ENCODE results near the gene ANXA3. TPM values are rescaled to one million over a fixed set of nuclear protein-coding genes. Genes with fewer than 3 reads are reported as not detected.
A peak's percentile ranks its signal among the peaks of the same experiment; 100 is the strongest.

Gene ANXA3
- polyA plus RNA-seq, 1 of the 3 experiments (the other 2 are of a cell fraction): 13.8 TPM

DNA sequence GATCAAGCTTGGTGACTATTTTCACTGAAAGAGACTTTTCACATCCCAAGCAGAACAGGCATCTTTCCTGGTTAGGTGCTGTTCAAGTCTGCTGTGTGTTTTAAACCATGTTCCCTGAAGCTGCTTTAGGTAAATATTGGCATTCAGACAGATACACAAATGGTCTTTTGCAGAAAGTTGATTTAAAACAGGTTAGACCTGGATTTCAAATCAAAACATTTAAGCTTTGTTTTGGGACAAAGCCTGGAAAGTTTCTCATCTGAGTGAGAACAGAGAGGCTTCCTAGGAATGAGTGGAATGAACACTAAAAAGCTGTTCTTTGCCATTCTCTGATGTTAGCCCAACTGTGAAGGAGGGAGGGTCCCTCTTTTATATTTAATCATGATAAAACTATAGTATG, 10.1 kb downstream of the ANXA3 start:
- no peaks in the 10 kb centered on the region for H3K9me3 ChIP-seq
- H3K27me3 ChIP-seq (ENCODE audit: insufficient read depth): no peaks in the 10 kb centered on the region
- H3K9ac ChIP-seq: peak overlapping the region; percentile 27; the same call in 1 of the 2 replicates
- H3K4me3 ChIP-seq (ENCODE audit: low read depth in 2 of 2, low read length in 1 of 2): no peak overlapping the region
- DNase-seq: no peak
- CTCF ChIA-PET: interaction anchor here (1.4 to 1.6 kb wide), 2 partner anchors 10 to 41 kb away, joined by 3 to 4 read pairs; partner anchors contain the start of gene ANXA3
- no peaks in the 10 kb centered on the region for H3K9me2 ChIP-seq
- H2AFZ ChIP-seq (ENCODE audit: low read depth): peak overlapping the region; percentile 53; the same call in 1 of the 2 replicates
- peak overlapping the region; percentile 51 to 79 for H3K27ac ChIP-seq (ENCODE audit: low read depth in 2 of 2, low read length in 1 of 2)
- H3K4me1 ChIP-seq (ENCODE audit: control insufficient read depth in 1 of 2, insufficient read depth in 2 of 2, low read depth in 1 of 2, low read length in 1 of 2): peaks cover 3 to 22% of the 10 kb centered on the region in 2 experiments
- no peaks in the 10 kb centered on the region for H3K36me3 ChIP-seq (replicated peaks in 1 of 2; ENCODE audit: control insufficient read depth in 1 of 2, insufficient read depth in 2 of 2, low read length in 1 of 2)
- TF ChIP-seq, protein P1, sequence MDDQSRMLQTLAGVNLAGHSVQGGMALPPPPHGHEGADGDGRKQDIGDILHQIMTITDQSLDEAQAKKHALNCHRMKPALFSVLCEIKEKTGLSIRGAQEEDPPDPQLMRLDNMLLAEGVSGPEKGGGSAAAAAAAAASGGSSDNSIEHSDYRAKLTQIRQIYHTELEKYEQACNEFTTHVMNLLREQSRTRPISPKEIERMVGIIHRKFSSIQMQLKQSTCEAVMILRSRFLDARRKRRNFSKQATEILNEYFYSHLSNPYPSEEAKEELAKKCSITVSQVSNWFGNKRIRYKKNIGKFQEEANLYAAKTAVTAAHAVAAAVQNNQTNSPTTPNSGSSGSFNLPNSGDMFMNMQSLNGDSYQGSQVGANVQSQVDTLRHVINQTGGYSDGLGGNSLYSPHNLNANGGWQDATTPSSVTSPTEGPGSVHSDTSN (IDR thresholded peaks at IDR 0.05): peak; percentile 73
- TF ChIP-seq MXI1 (IDR thresholded peaks at IDR 0.05; ENCODE audit: low read depth, low read length) (no peak), EP300 (IDR thresholded peaks at IDR 0.05; ENCODE audit: borderline replicate concordance in 1 of 2, low read depth in 1 of 2, low read length in 1 of 2) (peak in 1 of 2 experiments; percentile 75; a peak in 1 of 4 replicates), TCF12 (IDR thresholded peaks at IDR 0.05) (peak; percentile 90), NFIC (IDR thresholded peaks at IDR 0.05; ENCODE audit: borderline replicate concordance) (peak; percentile 66), GATA2 (CRISPR knock-in tag; IDR thresholded peaks at IDR 0.05) (no peak), RFX5 (IDR thresholded peaks at IDR 0.05; ENCODE audit: low read length) (no peak), TEAD4 (IDR thresholded peaks at IDR 0.05; ENCODE audit: borderline replicate concordance, insufficient read depth) (peak; percentile 47; the same call in 1 of the 2 replicates), IRF3 (IDR thresholded peaks at IDR 0.05; ENCODE audit: low read depth, low read length) (no peak), RXRA (IDR thresholded peaks at IDR 0.05; ENCODE audit: borderline replicate concordance, low read depth) (0 out of 2 replicates have a peak, but pooled peaks have one; percentile 25)
- H4K20me1 ChIP-seq (ENCODE audit: insufficient read depth): no peaks in the 10 kb centered on the region
- no peaks in the 10 kb centered on the region for H3K79me2 ChIP-seq (ENCODE audit: insufficient read depth)
- POLR2A ChIA-PET: no interaction called here
- H3F3A ChIP-seq (replicated peaks; ENCODE audit: insufficient read depth): peaks cover 16% of the 10 kb centered on the region
- H3K4me2 ChIP-seq: peak overlapping the region; percentile 49

GRCh38 chr4:78562687-78563086, 11.1 kb downstream of the ANXA3 start:
- whole genome bisulfite sequencing (ENCODE audit: low lambda C conversion rate): 54% methylated on average over 4 of the region's 4 CpGs
- H2AFZ ChIP-seq (ENCODE audit: low read depth): no peak overlapping the region
- POLR2A ChIA-PET: no interaction called here
- H3K4me2 ChIP-seq: no peak overlapping the region
- no peaks in the 10 kb centered on the region for H3K27me3 ChIP-seq (ENCODE audit: insufficient read depth)
- no peaks in the 10 kb centered on the region for H3K9me3 ChIP-seq
- no peaks in the 10 kb centered on the region for H3K79me2 ChIP-seq (ENCODE audit: insufficient read depth)
- H3K4me1 ChIP-seq (ENCODE audit: control insufficient read depth in 1 of 2, insufficient read depth in 2 of 2, low read depth in 1 of 2, low read length in 1 of 2): peaks cover 3 to 22% of the 10 kb centered on the region in 2 experiments
- H3K4me3 ChIP-seq (ENCODE audit: low read depth in 2 of 2, low read length in 1 of 2): no peak overlapping the region
- H3K27ac ChIP-seq (ENCODE audit: low read depth in 2 of 2, low read length in 1 of 2): peak overlapping the region; percentile 51 to 67; a peak in 2 of 4 replicates
- no peak for DNase-seq
- H3K36me3 ChIP-seq (replicated peaks in 1 of 2; ENCODE audit: control insufficient read depth in 1 of 2, insufficient read depth in 2 of 2, low read length in 1 of 2): no peaks in the 10 kb centered on the region
- no peaks in the 10 kb centered on the region for H3K9me2 ChIP-seq
- TF ChIP-seq FOXJ3 (CRISPR knock-in tag; IDR thresholded peaks at IDR 0.05) (no peak), ELF1 (IDR thresholded peaks at IDR 0.05) (no peak), SMC3 (IDR thresholded peaks at IDR 0.05; ENCODE audit: low read depth, low read length) (no peak), JUND (IDR thresholded peaks at IDR 0.05) (no peak), POLR2AphosphoS5 (IDR thresholded peaks at IDR 0.05; ENCODE audit: low read depth, low read length) (no peak), RFX5 (IDR thresholded peaks at IDR 0.05; ENCODE audit: low read length) (no peak), NRF1 (IDR thresholded peaks at IDR 0.05; ENCODE audit: low read depth, low read length) (no peak), TAF1 (IDR thresholded peaks at IDR 0.05; ENCODE audit: borderline replicate concordance, low read depth, low read length) (no peak), ZBTB33 (IDR thresholded peaks at IDR 0.05; ENCODE audit: borderline replicate concordance, low read depth) (no peak)
- TF ChIP-seq, protein P1 (IDR thresholded peaks at IDR 0.05): no peak
- CTCF ChIA-PET: interaction anchor here (1.4 kb wide), 1 partner anchor 11 kb away, joined by 3 read pairs; the partner anchor contains the start of gene ANXA3
- H3K9ac ChIP-seq: no peak overlapping the region
- no peaks in the 10 kb centered on the region for H4K20me1 ChIP-seq (ENCODE audit: insufficient read depth)
- peaks cover 16% of the 10 kb centered on the region for H3F3A ChIP-seq (replicated peaks; ENCODE audit: insufficient read depth)
